ENCODE data around the gene WNT7B. TPM values are rescaled to one million over a fixed set of nuclear protein-coding genes. Genes with fewer than 3 reads are reported as not detected.

WNT7B gene
- total and polyA plus RNA-seq, 2 donors (not counting 1 experiment from before 2014, with no cell fraction given) = 0.22 to 0.67 TPM

- Mint-ChIP-seq H3K27me3 (peaks cover 29% of the 10 kb centered on the region), H3K4me1 (peaks cover 28% of the 10 kb centered on the region), H3K27ac (no peak overlapping the region), H3K9me3 (ENCODE audit: insufficient read depth) (no peaks in the 10 kb centered on the region), H3K4me3 (peak overlapping the region; percentile 55)
- H4K20me1 ChIP-seq (ENCODE audit: control insufficient read depth, insufficient read depth, low read length, poor library complexity, severe bottlenecking) = no peaks in the 10 kb centered on the region
- H3K27me3 ChIP-seq (replicated peaks in 1 of 4; ENCODE audit: control extremely low read depth in 1 of 4, control insufficient read depth in 3 of 4, insufficient read depth in 4 of 4, low read length in 3 of 4) = peaks cover 0 to 54% (median 27%) of the 10 kb centered on the region in 4 experiments
- no peaks in the 10 kb centered on the region for H3K36me3 ChIP-seq (replicated peaks in 1 of 2; ENCODE audit: control extremely low read depth in 1 of 2, control insufficient read depth in 1 of 2, extremely low read depth in 1 of 2, insufficient read depth in 2 of 2, low read length in 1 of 2)
- peaks cover 0 to 20% (median 0%) of the 10 kb centered on the region in 3 donors for H3K9me3 ChIP-seq (ENCODE audit: control extremely low read depth in 1 of 3, control insufficient read depth in 2 of 3, insufficient read depth in 1 of 3, low read length in 2 of 3)
- H3K4me1 ChIP-seq (ENCODE audit: control insufficient read depth in 2 of 2, insufficient read depth in 2 of 2, low read length in 2 of 2) = peaks cover 39 to 42% of the 10 kb centered on the region in 2 donors
- WGBS (ENCODE audit: insufficient coverage) = 4% methylated on average over 92 of the region's 94 CpGs
- ATAC-seq (ENCODE audit: low read depth) (no peak), DNase-seq (peak; percentile 48)
- no peak for TF ChIP-seq CTCF (IDR thresholded peaks at IDR 0.05)
- no peak for TF ChIP-seq EZH2 (IDR thresholded peaks at IDR 0.05; ENCODE audit: borderline replicate concordance, insufficient read depth, low read depth, low read length, poor library complexity, severe bottlenecking)
- H3K4me3 ChIP-seq (ENCODE audit: control extremely low read depth in 1 of 5, extremely low read depth in 1 of 5, insufficient read depth in 1 of 5, low read depth in 2 of 5, low read length in 4 of 5) = peak overlapping the region in 2 of 5 experiments; percentile 27 to 28
- POLR2A ChIA-PET = interaction anchor here (0.6 kb wide), 1 partner anchor 563 kb away, joined by 3 read pairs; the partner anchor contains the start of gene SMC1B
- no peaks in the 10 kb centered on the region for H3K79me2 ChIP-seq (ENCODE audit: control insufficient read depth, insufficient read depth, low read length)
- H2AFZ ChIP-seq (ENCODE audit: insufficient read depth, low read depth, low read length, poor library complexity, severe bottlenecking) = no peak overlapping the region
- H3K4me2 ChIP-seq (replicated peaks; ENCODE audit: low read depth, low read length, poor library complexity, severe bottlenecking) = peak overlapping the region; percentile 95
- H3K9ac ChIP-seq (ENCODE audit: low read length) = no peak overlapping the region
- CTCF ChIA-PET = no interaction called here
- H3K27ac ChIP-seq (ENCODE audit: low read length in 2 of 2) = no peak overlapping the region
- intact Hi-C loops (cut with micrococcal nuclease) = no loop called here
Measured at GRCh38 chr22:45976254-45977002, 534 bp downstream of the WNT7B start.

All from B cell (primary cell).